ENCODE results near the gene CA10. TPM values are rescaled to one million over a fixed set of nuclear protein-coding genes. Genes with fewer than 3 reads are reported as not detected.

The CA10 gene
- total RNA-seq, 1 experiment from 2014 or later, result 0.46 TPM

- Histone ChIP-seq H2AFZ (ENCODE audit: low read length) (no peak overlapping the region), H3K4me2 (ENCODE audit: insufficient read depth, insufficient read length, low read length) (no peak overlapping the region), H3K9ac (ENCODE audit: extremely low read depth, insufficient read length, low read length) (no peak overlapping the region), H2BK20ac (ENCODE audit: low read depth, low read length, poor library complexity, severe bottlenecking) (no peak overlapping the region), H2BK120ac (ENCODE audit: low read depth, low read length, poor library complexity, severe bottlenecking) (no peak overlapping the region), H3K14ac (ENCODE audit: insufficient read depth, low read length) (no peak overlapping the region), H3K9me3 (ENCODE audit: control insufficient read depth, low read depth, low read length) (no peaks in the 10 kb centered on the region), H4K91ac (ENCODE audit: insufficient read length, low read depth, low read length) (no peak overlapping the region), H2AK5ac (ENCODE audit: insufficient read length, low read length) (no peak overlapping the region), H2BK5ac (ENCODE audit: insufficient read length, low read length) (no peak overlapping the region), H3K79me1 (ENCODE audit: insufficient read depth, low read depth, low read length, poor library complexity, severe bottlenecking) (no peaks in the 10 kb centered on the region), H3T11ph (ENCODE audit: low read length) (no peak overlapping the region), H3K23me2 (ENCODE audit: insufficient read length, low read depth, low read length, poor library complexity, severe bottlenecking) (no peaks in the 10 kb centered on the region), H3K4me1 (ENCODE audit: insufficient read depth, low read length) (no peaks in the 10 kb centered on the region), H3K4ac (ENCODE audit: low read depth, low read length) (no peak overlapping the region), H3K18ac (ENCODE audit: insufficient read length, low read depth, low read length) (no peak overlapping the region), H4K8ac (replicated peaks; ENCODE audit: insufficient read length, low read depth, low read length) (no peak overlapping the region), H2BK15ac (ENCODE audit: low read depth, low read length) (no peak overlapping the region), H3K27me3 (ENCODE audit: insufficient read depth, low read length) (no peaks in the 10 kb centered on the region), H3K23ac (ENCODE audit: insufficient read length, low read depth, low read length) (no peak overlapping the region), H4K20me1 (ENCODE audit: control insufficient read depth, insufficient read depth, insufficient read length) (no peaks in the 10 kb centered on the region), H3K79me2 (ENCODE audit: insufficient read depth, low read length) (no peaks in the 10 kb centered on the region), H4K5ac (ENCODE audit: insufficient read length, low read depth, low read length) (no peak overlapping the region), H3K56ac (ENCODE audit: insufficient read length, low read depth, low read length) (no peak overlapping the region), H2BK12ac (ENCODE audit: insufficient read length, low read depth, low read length) (no peak overlapping the region), H3K27ac (ENCODE audit: insufficient read length, low read depth, low read length) (no peak overlapping the region)
- no peak overlapping the region for H3K27ac Mint-ChIP-seq
- no peak for TF ChIP-seq CTCF (conservative IDR thresholded peaks at IDR 0.05)
- H3K4me1 Mint-ChIP-seq, result no peaks in the 10 kb centered on the region
- H3K9me3 Mint-ChIP-seq, result no peaks in the 10 kb centered on the region
- no peaks in the 10 kb centered on the region for H3K36me3 Mint-ChIP-seq (ENCODE audit: insufficient read depth in 1 of 3, low read depth in 3 of 3)
- peaks cover 3% of the 10 kb centered on the region for H3K27me3 Mint-ChIP-seq (ENCODE audit: low read depth)
- WGBS (ENCODE audit: extremely low coverage, insufficient read length, low lambda C conversion rate), result no CpG with 5 or more reads among the region's 1 CpG
- no peak overlapping the region for H3K4me3 Mint-ChIP-seq
- no peak for DNase-seq
Measured at GRCh38 chr17:51805765-51806164, 352.7 kb downstream of the CA10 start.

Data from H9 (cell line).